GM23338 (cell line): ENCODE measurements around the gene PISD.

Experiments
- CREB1 ChIP-seq: fragments of 250-450 bp; sonication (Bioruptor Pico); IDR thresholded peaks from 2 replicates; pipeline ENCODE4 v1.5.0; 2020; ENCODE audit warnings: low read depth, mild to moderate bottlenecking, moderate library complexity
- EZH2 ChIP-seq: fragments of 200-600 bp; sonication (generic); IDR thresholded peaks from one replicate; pipeline ENCODE4 v1.8.0; 2017; ENCODE audit warnings: antibody characterized with exemption, mild to moderate bottlenecking, low read depth; ENCODE audit not compliant: unreplicated experiment
- EZH2phosphoT487 ChIP-seq: fragments of 200-600 bp; sonication (generic); IDR thresholded peaks from one replicate; pipeline ENCODE4 v1.8.1; 2018; ENCODE audit warnings: antibody characterized with exemption; ENCODE audit not compliant: unreplicated experiment
- JUNB ChIP-seq: IDR thresholded peaks from one replicate; pipeline ENCODE4 v1.6.1; 2016; ENCODE audit warnings: antibody characterized with exemption; ENCODE audit not compliant: unreplicated experiment
- NANOG ChIP-seq: IDR thresholded peaks from 2 replicates; pipeline ENCODE4 v1.6.1; 2016; ENCODE audit warnings: antibody characterized with exemption, borderline replicate concordance
- POLR2AphosphoS5 ChIP-seq: IDR thresholded peaks from 2 replicates; pipeline ENCODE4 v1.6.1; 2016; ENCODE audit warnings: antibody characterized with exemption, low read depth
- ZNF114 ChIP-seq: fragments of 250-450 bp; sonication (Bioruptor Pico); IDR thresholded peaks from 2 replicates; pipeline ENCODE4 v1.5.0; 2020; ENCODE audit warnings: mild to moderate bottlenecking, moderate library complexity
- ZNF331 ChIP-seq: fragments of 250-450 bp; sonication (Bioruptor Pico); IDR thresholded peaks from 2 replicates; pipeline ENCODE4 v1.5.0; 2020; ENCODE audit warnings: low read depth, mild to moderate bottlenecking, moderate library complexity
- TF ChIP-seq, protein P1 (sequence below), 2 experiments: fragments of 200-600 bp in 1 of 2; sonication (generic) in 1 of 2; conservative IDR thresholded peaks; 2 replicates each; pipeline versions ENCODE4 v1.5.1 to v1.6.1; 2016 to 2017; ENCODE audit warnings: antibody characterized with exemption in 2 of 2, low read depth in 2 of 2, mild to moderate bottlenecking in 2 of 2, moderate library complexity in 1 of 2
- TF ChIP-seq, protein P2 (sequence below): IDR thresholded peaks from one replicate; pipeline ENCODE4 v1.6.1; 2018; ENCODE audit warnings: antibody characterized with exemption; ENCODE audit not compliant: unreplicated experiment
- TF ChIP-seq, protein P3 (sequence below): IDR thresholded peaks from 2 replicates; pipeline ENCODE4 v1.6.1; 2016; ENCODE audit warnings: antibody characterized with exemption
- TF ChIP-seq, protein P4 (sequence below): fragments of 250-450 bp; sonication (Bioruptor Pico); IDR thresholded peaks from 2 replicates; pipeline ENCODE4 v1.5.0; 2020; ENCODE audit warnings: mild to moderate bottlenecking, moderate library complexity

DNA sequence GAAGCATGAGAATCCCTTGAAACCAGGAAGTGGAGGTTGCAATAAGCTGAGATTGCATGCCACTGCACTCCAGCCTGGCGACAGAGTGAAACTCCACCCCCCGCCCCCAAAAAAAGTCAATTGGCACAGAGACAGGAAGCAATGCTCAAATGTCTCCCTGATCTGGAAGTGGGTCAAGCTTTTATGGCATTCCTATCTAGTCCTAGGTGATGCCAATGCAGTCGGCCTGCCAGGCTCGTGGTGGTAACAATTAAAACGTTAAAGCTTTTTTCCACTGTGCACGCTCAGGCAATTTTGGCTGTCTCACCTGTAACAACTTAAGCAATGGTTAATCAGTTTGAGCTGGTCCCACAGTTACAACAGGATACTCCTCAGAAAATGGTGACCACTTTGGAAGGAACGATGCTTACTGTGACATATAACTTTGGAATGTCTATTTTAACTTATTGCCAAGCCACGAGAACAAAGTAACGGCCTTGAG, 18.9 kb upstream of the PISD start:
- TF ChIP-seq, protein P1, sequence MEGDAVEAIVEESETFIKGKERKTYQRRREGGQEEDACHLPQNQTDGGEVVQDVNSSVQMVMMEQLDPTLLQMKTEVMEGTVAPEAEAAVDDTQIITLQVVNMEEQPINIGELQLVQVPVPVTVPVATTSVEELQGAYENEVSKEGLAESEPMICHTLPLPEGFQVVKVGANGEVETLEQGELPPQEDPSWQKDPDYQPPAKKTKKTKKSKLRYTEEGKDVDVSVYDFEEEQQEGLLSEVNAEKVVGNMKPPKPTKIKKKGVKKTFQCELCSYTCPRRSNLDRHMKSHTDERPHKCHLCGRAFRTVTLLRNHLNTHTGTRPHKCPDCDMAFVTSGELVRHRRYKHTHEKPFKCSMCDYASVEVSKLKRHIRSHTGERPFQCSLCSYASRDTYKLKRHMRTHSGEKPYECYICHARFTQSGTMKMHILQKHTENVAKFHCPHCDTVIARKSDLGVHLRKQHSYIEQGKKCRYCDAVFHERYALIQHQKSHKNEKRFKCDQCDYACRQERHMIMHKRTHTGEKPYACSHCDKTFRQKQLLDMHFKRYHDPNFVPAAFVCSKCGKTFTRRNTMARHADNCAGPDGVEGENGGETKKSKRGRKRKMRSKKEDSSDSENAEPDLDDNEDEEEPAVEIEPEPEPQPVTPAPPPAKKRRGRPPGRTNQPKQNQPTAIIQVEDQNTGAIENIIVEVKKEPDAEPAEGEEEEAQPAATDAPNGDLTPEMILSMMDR (conservative IDR thresholded peaks at IDR 0.05; ENCODE audit: low read depth in 2 of 2) = no peak
- TF ChIP-seq POLR2AphosphoS5 (no peak), CREB1 (CRISPR knock-in tag) (no peak), EZH2 (no peak), ZNF114 (CRISPR knock-in tag) (no peak), EZH2phosphoT487 (no peak), JUNB (no peak), ZNF331 (no peak), NANOG (no peak)
- TF ChIP-seq, protein P2, sequence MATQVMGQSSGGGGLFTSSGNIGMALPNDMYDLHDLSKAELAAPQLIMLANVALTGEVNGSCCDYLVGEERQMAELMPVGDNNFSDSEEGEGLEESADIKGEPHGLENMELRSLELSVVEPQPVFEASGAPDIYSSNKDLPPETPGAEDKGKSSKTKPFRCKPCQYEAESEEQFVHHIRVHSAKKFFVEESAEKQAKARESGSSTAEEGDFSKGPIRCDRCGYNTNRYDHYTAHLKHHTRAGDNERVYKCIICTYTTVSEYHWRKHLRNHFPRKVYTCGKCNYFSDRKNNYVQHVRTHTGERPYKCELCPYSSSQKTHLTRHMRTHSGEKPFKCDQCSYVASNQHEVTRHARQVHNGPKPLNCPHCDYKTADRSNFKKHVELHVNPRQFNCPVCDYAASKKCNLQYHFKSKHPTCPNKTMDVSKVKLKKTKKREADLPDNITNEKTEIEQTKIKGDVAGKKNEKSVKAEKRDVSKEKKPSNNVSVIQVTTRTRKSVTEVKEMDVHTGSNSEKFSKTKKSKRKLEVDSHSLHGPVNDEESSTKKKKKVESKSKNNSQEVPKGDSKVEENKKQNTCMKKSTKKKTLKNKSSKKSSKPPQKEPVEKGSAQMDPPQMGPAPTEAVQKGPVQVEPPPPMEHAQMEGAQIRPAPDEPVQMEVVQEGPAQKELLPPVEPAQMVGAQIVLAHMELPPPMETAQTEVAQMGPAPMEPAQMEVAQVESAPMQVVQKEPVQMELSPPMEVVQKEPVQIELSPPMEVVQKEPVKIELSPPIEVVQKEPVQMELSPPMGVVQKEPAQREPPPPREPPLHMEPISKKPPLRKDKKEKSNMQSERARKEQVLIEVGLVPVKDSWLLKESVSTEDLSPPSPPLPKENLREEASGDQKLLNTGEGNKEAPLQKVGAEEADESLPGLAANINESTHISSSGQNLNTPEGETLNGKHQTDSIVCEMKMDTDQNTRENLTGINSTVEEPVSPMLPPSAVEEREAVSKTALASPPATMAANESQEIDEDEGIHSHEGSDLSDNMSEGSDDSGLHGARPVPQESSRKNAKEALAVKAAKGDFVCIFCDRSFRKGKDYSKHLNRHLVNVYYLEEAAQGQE = no peak
- TF ChIP-seq, protein P3, sequence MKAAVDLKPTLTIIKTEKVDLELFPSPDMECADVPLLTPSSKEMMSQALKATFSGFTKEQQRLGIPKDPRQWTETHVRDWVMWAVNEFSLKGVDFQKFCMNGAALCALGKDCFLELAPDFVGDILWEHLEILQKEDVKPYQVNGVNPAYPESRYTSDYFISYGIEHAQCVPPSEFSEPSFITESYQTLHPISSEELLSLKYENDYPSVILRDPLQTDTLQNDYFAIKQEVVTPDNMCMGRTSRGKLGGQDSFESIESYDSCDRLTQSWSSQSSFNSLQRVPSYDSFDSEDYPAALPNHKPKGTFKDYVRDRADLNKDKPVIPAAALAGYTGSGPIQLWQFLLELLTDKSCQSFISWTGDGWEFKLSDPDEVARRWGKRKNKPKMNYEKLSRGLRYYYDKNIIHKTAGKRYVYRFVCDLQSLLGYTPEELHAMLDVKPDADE = no peak
- TF ChIP-seq, protein P4, sequence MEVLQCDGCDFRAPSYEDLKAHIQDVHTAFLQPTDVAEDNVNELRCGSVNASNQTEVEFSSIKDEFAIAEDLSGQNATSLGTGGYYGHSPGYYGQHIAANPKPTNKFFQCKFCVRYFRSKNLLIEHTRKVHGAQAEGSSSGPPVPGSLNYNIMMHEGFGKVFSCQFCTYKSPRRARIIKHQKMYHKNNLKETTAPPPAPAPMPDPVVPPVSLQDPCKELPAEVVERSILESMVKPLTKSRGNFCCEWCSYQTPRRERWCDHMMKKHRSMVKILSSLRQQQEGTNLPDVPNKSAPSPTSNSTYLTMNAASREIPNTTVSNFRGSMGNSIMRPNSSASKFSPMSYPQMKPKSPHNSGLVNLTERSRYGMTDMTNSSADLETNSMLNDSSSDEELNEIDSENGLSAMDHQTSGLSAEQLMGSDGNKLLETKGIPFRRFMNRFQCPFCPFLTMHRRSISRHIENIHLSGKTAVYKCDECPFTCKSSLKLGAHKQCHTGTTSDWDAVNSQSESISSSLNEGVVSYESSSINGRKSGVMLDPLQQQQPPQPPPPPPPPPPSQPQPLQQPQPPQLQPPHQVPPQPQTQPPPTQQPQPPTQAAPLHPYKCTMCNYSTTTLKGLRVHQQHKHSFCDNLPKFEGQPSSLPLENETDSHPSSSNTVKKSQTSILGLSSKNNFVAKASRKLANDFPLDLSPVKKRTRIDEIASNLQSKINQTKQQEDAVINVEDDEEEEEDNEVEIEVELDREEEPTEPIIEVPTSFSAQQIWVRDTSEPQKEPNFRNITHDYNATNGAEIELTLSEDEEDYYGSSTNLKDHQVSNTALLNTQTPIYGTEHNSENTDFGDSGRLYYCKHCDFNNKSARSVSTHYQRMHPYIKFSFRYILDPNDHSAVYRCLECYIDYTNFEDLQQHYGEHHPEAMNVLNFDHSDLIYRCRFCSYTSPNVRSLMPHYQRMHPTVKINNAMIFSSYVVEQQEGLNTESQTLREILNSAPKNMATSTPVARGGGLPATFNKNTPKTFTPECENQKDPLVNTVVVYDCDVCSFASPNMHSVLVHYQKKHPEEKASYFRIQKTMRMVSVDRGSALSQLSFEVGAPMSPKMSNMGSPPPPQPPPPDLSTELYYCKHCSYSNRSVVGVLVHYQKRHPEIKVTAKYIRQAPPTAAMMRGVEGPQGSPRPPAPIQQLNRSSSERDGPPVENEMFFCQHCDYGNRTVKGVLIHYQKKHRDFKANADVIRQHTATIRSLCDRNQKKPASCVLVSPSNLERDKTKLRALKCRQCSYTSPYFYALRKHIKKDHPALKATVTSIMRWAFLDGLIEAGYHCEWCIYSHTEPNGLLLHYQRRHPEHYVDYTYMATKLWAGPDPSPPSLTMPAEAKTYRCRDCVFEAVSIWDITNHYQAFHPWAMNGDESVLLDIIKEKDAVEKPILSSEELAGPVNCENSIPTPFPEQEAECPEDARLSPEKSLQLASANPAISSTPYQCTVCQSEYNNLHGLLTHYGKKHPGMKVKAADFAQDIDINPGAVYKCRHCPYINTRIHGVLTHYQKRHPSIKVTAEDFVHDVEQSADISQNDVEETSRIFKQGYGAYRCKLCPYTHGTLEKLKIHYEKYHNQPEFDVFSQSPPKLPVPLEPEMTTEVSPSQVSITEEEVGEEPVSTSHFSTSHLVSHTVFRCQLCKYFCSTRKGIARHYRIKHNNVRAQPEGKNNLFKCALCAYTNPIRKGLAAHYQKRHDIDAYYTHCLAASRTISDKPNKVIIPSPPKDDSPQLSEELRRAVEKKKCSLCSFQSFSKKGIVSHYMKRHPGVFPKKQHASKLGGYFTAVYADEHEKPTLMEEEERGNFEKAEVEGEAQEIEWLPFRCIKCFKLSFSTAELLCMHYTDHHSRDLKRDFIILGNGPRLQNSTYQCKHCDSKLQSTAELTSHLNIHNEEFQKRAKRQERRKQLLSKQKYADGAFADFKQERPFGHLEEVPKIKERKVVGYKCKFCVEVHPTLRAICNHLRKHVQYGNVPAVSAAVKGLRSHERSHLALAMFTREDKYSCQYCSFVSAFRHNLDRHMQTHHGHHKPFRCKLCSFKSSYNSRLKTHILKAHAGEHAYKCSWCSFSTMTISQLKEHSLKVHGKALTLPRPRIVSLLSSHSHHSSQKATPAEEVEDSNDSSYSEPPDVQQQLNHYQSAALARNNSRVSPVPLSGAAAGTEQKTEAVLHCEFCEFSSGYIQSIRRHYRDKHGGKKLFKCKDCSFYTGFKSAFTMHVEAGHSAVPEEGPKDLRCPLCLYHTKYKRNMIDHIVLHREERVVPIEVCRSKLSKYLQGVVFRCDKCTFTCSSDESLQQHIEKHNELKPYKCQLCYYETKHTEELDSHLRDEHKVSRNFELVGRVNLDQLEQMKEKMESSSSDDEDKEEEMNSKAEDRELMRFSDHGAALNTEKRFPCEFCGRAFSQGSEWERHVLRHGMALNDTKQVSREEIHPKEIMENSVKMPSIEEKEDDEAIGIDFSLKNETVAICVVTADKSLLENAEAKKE = no peak
